GM18511 (cell line): Measurements from ENCODE around the gene NACC2.
"Not testable (repeated sequence)": the region's sequence is repeated elsewhere in the genome, so short reads cannot be mapped to it uniquely, and the experiment has no call there.

ENCODE experiments used
- ATAC-seq: cut with Tn5 transposase; IDR thresholded peaks from one replicate; pipeline ENCODE4 v1.9.1; 2021; ENCODE audit warnings: mild to moderate bottlenecking, moderate library complexity; ENCODE audit not compliant: unreplicated experiment

Gene NACC2

DNA sequence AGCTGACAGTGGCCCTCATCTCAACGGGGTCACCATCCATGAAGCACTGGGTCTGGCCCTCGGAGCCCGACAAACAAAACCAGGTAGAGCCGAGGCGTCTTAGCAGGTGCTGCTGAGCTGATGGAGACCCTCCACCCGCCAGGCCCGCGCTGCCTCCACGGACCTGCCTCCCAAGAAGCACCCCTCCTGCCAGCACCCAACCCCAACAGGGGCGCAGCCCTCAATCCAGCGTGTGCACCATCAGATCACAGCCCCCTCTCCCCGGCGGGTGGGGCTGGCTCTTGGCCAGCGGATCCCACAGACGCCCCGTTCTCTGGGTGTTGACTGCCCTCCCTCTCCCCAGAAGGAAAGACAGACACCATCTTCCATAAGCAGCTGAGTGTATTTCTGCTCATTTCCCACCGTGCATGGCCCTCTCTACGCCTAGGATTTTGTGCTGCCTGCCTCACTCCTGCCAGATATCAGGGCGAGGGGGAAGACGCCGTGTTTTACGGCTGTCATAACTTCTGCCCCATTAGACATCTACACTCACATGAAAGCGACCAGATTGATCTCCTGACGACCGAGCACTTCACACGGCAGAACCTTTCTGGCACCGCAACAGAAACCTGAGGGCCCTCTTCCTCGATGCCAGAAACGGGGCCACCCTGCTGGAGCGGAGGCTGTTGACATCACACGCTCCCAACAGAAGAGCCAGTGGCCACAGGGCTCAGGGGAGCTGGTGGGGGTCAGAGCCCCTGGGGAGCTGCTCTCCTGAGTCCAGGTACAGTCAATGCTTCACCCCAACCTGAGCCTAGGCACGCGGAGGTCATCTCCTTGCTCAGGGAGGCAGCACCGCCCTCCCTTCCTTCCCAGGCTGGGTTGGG lies 12.4 kb downstream of the NACC2 start:
- ATAC-seq: no peak

DNA sequence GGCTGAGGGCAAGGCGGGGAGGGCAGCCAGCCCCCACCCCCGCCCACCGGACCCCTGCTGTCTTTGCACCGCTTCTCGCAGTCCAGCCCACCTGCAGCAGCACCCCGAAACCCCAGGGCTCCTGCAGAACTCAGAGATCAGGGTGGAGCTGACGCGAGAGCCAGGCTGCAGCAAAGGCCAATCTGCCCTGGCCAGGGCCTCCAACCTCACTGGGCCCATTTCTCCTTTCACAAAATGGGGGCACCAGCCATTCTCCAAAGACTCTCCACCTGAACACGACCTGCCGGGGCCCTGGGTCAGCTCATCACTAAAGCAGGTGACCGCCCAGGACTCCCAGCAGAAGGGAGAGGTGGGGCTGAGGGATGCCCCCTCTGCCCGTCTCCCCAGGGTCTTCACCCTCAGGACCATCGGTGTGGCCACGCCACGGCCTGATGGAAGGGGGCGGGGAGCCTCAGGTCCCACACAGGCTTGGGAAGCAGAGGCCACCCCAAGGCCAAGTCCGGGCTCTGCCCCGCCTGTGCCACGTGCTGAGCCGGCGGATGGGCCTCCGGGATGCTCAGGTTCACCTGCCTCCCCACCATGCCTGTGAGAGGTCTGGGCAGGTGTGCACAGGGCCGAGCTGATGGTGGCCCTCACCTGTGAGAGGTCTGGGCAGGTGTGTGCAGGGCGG lies 13.1 kb downstream of the NACC2 start:
- no peak for ATAC-seq

DNA sequence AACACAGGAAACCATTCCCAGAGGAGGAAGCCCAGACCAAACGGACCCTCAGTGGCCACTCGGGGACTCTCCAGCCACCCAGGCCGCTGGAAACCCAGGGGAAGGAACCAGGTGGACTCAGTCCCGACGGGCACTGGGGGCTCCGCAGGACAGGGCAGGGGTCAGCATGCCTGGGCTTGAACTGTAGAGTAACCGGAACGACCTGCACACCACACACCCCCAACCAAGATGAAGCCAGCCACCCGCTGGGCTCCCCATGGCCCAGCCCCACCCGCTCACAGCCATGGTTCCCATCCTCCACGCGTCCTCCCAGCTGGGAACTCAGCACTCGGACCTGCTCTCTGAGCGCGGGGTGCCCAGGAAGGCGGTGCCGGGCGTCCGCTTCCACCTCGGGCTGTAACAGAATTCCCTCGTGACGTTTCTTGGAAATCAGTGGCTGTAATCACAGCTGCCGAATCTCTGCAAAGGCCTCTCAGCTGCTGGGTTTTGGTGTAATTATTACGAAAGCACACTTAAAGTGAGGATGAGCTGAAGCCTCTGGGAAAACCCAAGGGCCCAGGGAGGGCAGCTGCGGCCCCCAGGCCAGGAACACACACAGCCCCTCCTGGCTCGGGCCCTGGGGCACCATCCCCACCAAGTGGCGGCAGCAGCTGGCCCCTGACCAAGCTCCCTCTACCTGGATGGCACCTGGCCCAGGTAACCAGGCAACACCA lies 13.8 kb downstream of the NACC2 start:
- ATAC-seq: no peak

DNA sequence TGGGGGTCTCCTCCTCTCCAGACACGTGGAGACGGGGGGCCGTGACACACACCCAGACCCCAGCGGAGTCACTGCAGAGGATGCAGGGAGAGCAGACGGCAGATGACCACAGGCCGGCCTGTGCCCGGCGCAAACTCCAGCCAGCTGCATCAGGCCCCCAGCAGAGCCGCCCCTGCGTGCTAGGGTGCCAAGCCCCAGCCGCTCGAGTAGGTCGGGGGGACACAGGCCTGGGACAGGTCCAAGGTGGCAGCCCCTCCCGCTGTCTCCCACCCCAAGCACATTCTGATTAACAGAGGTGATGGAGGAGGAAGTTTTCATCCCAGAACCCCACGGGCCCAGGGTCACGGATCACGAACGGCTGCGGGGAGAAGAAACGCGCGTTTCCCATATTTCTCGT lies 14.4 kb downstream of the NACC2 start:
- ATAC-seq: no peak

DNA sequence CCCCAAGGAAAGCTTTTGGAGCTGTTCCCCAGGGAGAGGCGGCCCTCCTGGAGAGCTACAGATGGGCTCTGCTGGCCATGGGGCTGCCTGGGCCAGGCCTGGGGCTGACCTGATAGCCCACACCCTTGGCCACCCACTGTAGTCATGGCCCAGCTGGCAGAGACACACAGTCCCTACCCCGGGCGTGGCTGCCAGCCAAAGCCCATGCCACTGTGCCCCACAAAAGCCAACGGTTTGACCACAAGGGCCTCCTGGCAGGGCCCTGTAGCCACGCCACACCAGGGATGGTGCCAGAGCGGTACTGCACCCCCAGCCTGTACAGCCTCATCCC lies 15.2 kb downstream of the NACC2 start:
- no peak for ATAC-seq

DNA sequence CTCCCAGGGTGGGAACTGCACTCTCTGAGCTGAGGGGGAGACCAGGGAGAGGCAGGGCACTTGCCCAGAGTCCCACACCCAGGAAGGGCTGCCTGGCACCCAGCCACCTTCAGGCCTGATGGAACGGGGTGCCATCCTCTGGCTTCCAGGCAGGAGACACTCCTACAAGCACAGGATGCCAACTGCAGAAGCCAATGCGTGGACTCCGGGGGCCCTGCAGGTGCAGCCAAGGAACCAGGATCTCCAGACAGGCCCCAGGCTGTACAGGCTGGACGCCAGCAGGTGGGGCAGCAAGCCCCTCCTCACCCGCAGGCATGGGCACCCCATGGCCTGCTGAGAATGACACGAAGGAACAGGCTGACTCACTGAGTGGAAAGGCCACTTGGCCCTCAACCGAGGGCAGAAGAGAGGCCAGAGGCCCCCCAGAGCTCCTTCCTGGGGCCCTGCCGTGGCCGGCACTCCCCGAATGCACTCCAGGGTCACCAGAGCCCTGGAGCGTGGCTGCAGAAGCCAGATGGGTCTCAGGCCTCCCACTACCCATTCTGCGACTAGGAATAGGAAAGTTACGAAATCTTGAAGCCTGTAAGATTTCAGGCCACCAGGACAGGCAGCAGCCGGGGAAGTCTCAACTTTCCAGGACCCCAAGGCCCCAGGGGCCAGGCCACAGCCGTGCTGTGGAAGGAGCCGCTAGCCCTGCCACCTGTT lies 15.7 kb downstream of the NACC2 start:
- ATAC-seq: no peak

DNA sequence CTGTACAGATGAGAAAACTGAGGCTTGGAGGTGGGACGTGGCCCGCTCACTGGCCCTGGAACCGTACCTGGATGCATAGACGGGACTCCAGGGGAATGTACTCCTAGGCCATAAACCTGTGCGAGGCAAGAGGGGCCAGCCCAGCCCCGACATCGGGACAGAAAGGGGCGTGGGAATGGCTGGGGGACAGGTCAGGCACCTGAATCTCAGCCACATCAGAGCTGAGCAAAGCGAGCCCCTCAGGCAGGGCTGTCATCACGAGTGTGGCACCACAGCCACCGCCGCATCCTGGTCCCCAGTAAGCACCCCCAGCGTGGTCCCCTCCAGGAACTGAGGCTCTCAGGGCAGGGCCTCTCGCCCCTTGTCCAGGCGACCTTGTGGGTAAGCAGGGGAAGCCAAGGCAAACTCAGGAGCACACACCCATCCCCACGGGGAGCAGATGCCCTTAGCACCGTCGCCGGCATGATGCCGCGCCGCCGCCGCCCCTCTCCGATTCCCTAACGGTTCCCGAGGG lies 16.5 kb downstream of the NACC2 start:
- no peak for ATAC-seq

DNA sequence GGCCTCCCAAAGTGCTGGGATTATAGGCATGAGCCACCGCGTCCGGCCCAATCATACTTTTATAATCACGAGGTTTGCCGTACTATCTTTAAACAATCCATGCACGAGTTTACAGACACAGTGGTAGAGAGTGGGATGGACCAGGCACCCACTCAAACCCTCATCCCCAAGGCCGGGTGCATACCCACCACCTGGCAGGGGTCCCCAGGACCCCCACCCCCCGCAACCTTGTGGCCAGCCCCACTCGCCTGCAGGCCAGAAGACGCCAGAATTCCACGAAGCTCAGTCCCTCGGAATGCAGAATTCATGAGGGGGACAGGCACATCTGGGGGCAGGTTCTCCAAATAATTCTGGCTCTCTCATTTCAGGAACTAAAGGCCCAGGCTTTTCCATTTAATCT lies 17.1 kb downstream of the NACC2 start:
- ATAC-seq: no peak

DNA sequence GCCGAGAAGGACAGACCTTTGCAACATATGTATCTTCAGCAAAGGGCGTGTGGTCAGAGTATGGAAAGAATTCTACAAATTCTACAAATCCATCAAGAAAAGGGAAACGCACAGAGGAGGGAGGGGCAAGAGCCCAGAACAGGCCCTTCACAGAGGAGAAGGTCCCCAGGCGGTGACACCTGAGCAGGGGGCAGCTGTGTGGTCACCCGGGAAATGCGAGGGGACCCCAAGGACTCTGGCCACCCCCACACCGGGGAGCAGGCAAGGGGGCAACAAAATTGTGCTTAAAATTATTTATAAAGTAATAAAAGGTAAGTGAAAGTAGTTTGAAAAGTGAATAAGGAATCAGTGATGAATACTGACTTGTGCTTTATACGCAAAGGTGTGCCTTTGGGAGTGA lies 17.6 kb downstream of the NACC2 start:
- no peak for ATAC-seq

DNA sequence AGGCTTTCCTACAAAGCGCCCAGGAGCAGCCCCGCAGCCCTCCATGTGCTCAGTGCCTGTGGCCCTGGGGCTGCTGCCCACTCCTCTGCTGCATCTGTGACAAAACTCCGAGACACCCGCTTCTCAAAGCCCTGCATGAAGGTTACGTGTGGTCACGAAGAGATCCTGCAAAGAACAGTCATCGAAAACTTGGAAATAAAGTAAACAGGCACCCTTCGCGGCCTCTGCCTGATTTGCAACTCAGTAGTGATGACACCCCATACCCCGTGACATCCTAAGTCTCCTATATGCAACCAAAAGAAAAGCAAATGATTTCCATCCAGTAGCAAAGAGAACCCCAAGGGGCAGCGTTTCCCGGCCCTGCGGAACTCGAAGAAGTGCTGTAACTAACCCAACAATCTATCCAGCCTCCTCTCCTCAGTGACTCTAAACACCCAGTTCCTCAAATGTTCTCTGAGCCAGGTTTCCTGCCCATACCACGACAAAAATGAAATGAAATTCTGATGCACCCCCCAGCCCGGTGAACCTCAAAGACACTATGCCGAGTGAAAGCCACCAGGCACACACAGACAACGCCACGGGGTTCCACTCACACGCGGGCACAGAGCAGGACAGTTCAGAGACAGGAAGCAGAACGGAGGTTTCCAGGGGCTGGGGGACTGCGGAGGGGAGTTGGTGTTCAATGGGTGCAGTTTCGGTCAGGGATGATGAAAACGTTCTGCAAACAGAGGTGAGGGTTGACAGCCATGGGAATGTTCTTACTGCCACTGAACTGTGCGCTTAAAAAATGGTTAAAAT lies 19.0 kb downstream of the NACC2 start:
- ATAC-seq: no peak

DNA sequence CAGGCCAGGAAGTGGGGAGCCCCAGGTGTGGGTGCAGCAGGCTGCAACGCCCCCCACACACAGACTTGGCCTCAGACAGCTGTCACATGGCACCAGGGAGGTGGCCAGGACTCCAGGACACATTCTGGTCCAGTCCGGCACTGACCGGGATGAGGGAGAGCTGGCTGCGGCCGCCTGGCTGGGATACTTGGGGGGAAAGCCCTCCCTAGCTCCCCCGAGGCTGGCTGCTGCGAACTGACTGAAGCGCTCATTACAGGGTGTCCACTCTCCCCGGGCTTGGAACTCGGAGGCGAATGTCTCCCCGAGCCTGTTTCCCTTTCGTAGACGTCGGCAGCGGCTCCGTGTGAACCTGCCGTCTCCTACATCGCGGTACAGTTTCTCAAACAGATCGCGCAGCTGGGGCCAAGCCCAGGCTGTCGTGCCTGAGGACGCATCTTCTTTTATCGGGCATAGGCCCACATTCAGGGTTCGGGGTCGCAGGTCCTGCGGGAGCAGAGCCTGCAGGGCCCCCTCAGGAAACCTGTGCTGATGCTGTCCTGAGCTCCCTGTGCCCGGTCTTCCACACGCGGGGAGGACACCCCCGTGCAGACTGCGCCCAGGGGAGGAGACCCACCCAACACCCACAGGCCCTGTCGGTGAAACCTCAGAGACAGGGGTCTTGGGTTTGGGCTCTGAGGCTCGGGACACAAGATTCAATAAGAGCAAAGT lies 19.8 kb downstream of the NACC2 start:
- ATAC-seq: no peak

DNA sequence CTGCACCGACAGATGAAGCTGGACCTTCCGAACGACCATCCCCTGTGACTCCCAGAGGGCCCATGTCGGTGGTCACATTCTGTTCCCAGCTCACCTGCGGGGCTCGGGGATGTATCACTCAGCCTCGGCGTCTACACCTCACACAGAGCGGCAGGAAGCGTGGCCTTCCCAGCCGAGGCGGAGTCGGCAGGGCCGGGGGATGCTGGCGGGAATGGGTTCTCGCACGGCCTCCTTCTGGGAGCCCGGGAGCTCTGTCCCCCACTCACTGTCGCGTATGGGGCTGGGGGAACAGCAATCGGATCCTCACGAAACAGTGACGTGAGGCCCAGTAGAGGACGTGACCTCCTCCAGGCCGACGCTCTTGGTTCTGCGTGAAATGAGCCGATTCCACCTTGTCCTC lies 20.4 kb downstream of the NACC2 start:
- ATAC-seq: no peak

DNA sequence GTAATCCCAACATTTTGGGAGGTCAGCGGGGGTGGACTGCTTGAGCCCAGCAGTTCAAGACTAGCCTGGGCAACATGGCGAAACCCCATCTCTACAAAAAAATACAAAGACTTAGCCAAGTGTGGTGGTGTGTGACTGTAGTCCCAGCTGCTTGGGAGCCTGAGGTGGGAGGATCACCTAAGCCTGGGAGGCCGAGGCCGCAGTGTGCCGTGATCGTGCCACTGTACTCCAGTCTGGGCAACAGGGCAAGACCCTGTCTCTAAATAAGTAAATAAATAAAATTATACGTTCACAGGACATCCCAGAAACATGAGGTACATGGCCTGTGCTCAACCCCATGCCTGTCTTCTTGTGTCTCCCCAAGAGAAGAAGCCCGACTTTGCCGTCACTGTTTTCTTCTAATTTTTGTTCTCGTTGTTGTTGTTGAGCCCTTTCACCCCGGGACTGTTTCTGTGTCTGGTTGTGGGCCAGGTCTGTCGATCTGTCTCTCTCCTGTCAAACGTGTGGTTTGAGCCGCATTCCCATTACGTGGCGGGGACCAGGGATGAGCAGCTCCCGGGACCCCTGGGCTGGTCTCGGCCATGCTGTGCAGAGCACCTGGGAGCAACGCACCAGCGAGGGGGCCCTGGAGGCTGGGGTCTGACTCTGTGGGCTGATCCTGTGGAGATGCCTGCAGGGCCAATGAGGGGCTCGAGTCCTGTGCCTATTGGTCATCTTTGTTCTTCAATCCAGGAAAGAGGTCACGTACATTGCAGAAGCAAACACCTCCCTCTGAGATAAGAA lies 32.2 kb downstream of the NACC2 start:
- ATAC-seq: no peak

DNA sequence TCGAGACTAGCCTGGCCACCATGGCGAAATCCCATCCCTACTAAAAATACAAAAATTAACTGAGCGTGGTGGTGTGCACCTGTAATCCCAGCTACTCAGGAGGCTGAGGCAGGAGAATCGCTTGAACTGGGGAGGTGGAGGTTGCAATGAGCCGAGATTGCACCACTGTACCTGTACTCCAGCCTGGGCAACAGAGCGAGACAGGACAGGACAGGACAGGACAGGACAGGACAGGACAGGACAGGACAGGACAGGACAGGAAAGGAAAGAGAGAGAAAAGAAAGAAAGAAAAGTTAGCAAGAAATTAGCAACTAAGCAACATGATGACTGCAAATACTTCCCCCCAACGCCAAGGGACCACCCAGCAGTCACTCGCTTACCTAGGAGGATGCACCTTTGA lies 33.2 kb downstream of the NACC2 start:
- ATAC-seq: not testable (repeated sequence)

DNA sequence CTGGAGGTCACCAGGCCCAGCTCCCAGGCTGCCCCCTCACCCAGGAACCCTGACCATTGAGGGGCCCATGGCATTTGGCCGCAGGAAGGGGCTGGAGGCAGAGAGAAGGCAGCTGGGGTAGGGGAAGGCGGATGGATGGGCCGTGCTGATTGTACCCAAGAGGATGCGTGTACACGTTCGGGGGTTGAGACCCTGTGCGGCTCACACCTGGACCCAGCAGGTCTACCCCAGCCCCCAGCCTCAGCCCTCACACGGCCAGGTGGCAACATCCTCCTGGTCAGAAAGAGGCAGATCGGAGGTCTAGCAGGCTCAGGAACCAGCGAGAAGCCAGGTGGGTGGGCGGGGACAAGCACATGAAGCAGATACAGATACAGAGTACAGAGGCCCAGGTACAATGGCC lies 33.7 kb downstream of the NACC2 start:
- no peak for ATAC-seq

DNA sequence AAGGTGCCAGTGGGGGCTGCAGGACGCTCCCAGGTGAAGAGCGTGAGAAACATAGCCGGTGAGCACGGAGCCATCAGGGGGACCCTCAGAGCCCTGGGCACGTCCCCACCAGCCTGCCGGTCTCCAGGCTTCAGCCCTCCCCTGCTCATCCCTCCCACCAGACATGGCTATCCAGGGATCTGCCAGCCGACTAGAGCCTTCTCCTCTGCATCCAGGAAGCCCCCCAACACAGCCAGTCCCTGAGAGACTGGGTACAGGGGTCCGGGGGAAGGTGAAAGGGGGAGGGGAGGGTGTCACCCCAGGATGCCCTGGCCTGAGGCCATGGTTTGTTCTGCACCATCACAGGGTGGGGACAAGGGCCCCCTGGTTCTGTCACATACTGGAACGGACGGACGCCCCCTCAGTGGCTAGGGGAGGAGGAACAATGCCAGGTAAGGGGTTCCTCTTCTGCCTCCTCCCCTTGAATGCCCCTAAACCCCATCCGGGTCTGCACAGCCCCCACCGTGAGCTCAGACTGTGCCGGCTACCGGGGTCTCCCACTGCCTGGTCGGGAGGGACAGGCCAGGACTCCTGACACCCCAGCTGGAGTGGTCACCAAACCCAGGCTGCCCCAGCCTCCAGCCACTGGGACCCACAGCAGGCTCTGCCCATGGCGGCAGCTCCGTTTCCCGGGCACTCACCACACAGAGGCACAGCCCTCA lies 34.3 kb downstream of the NACC2 start:
- ATAC-seq: no peak

DNA sequence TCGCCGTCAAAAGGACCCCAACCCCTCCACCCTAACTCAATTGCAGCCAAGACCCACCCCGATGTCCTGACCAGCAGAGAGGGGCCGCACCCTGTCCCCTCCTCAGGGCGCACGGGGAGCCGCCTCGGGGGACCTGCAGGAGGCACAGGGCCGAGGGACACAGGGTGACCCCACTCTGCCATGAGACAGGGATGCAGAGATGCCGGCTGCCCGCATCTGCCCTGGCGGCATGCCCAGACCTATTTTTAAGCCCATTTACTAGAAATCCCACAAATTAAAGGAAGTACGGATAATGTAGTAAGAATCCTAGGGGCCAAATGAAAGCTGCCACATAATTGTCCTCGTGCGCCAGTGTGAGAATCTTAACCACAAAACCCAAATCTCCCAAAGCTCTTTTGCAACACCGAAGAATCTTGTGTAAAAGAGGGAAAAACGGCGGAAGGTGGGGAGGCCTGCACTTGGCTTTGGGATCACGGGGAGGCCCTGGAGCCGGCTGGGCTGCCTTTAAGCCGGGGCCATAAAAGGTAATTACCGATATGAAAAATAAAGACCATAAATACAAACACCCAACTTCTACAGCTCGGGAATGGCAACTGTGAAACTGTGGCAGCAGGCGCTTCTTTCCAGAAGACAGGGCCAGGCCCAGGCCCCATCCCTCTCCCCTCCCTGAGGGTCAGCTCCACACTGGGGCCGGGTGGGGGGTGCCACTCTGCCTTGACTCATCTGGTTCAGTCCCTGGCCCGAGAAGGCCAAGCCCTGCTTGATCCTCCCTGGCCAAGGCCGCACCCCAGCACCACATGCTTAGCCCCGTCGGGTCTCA lies 35.0 kb downstream of the NACC2 start:
- ATAC-seq: no peak
